Skeletal muscle cell (primary cell): ENCODE data around the gene SLC6A14.
A peak's percentile ranks its signal among the peaks of the same experiment; 100 is the strongest.

Experiments
- DNase-seq: peaks from one replicate; pipeline ENCODE4 v3.0.0-alpha.2; 2010; ENCODE audit warnings: low read depth
- H3K4me3 ChIP-seq: 2 replicates; pipeline ENCODE4 v1.5.1; 2011; ENCODE audit warnings: low read depth, mild to moderate bottlenecking, control low read depth, low read length, moderate library complexity

The SLC6A14 gene, protein sequence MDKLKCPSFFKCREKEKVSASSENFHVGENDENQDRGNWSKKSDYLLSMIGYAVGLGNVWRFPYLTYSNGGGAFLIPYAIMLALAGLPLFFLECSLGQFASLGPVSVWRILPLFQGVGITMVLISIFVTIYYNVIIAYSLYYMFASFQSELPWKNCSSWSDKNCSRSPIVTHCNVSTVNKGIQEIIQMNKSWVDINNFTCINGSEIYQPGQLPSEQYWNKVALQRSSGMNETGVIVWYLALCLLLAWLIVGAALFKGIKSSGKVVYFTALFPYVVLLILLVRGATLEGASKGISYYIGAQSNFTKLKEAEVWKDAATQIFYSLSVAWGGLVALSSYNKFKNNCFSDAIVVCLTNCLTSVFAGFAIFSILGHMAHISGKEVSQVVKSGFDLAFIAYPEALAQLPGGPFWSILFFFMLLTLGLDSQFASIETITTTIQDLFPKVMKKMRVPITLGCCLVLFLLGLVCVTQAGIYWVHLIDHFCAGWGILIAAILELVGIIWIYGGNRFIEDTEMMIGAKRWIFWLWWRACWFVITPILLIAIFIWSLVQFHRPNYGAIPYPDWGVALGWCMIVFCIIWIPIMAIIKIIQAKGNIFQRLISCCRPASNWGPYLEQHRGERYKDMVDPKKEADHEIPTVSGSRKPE

DNA sequence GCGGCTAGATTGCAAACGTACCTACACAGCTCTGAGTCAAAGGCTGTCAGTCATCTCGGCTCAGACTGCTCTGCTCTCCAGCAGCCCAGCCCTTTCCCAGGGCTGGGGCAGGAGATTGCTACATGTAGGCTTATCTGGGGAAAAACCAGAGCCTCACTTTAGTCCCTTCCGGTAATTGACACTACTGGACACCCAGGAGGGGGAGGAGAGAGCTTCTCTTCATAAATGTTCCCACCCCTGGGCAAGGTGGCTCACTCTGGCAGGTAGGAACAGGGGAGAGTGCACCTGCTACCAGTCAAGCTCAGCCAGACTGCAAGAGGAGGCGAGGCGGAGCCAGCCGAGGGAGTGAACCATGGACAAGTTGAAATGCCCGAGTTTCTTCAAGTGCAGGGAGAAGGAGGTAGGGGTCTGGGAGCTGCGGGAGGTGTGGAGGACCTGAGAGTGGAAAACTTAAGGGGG lies at the start of gene SLC6A14:
Gene SLC6A14 (plus strand): TSS at position 249 of the 459 bp plus-strand sequence. CDS start 104 bp downstream, at position 353.
- H3K4me3 ChIP-seq, result no peak within 1 kb of the TSS
- no peak for DNase-seq

DNA sequence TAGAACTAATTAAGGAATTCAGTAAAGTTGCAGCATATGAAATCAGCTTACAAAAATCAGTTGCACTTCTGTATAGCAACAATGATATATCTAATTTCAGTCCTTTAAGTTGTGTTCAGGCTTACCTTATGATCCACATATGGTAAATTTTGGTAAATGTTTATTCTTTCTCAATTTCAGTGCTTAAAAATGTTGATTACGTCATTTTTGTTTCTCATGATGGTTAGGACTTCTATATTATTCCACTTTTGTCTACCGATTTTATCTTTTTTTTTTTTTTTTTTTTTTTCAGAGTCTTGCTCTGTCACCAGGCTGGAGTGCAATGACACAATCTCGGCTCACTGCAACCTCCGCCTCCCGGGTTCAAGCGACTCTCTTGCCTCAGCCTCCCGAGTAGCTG lies 40.7 kb upstream of the SLC6A14 start:
- no peak for DNase-seq
- no peak overlapping the region for H3K4me3 ChIP-seq

DNA sequence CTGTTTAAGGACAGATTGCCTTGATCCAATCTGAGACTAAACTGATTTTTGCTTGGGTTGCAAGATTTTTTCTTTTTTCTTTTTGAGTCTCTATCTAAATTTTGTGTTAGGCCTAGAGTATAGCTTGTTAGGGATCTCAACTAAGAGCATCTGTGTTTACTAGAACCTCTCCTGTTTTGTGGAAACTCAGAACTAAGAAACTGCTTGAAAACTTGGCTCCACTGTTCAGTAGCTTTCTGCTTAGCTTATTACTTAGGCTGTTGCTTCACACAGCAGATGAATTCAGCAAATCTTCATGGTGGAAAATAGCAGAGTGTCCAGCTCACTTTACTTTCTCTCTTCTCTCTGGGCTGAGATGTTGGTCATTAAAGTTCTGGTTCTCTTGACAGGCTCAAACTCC lies 36.7 kb upstream of the SLC6A14 start:
- no peak overlapping the region for H3K4me3 ChIP-seq
- no peak for DNase-seq

DNA sequence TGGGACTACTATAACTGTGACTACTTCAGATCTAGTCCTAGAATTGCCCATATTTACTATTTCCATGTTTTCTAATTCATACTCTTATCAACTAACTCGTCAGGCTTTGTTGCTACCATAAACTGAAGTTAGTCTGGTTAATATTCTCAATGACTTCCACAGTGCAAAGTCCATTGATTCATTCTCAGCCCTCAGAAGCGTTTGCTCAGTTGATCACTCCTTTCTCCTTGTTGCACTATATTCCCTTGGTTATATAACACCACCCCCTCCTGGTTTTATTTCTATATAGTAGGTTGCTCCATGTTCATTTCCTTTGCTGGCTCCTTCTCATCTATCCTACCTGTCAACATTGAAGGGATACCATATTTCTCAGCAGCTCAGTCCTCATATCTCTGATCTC lies 27.2 kb upstream of the SLC6A14 start:
- no peak for DNase-seq
- no peak overlapping the region for H3K4me3 ChIP-seq

DNA sequence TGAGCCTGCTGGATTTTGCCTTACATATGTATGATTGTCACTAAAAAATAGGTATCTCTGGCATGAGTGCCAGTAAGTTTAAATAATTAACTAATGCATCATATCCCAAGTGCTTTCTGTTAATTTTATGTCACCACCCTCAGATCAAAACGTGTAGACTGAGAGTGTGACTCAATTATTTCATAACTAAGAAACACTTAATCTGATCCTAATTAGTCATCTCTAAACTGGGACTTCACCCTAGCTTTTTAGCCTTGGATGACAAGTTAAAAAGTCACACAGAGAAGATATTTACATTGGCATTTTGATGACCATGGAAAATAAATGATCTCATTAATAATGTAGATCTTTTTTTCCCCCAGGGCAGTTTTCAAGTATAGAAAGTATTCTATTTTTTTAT lies 23.1 kb upstream of the SLC6A14 start:
- H3K4me3 ChIP-seq, result no peak overlapping the region

DNA sequence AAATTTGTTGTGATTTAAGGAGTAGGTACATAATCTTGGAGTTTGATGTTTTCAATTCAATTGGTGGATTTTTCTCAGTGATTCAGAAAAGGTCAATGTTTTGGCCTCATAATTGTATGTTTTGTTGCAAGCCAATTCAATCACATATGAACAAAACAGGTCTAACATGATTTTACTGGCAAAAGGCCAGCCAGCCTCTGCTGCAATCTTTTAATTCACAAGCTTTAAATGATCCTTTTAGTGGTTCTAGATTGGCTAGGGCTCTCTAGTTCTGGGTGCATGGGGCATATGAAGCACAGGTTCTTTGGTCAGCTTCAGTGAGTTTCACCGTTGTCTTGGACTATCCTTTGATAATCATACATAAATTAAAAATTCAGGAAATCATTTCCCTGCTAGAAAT lies 19.2 kb upstream of the SLC6A14 start:
- DNase-seq, result no peak
- H3K4me3 ChIP-seq, result no peak overlapping the region

More for the DNA sequence above, 23.1 kb upstream of the SLC6A14 start:
- no peak for DNase-seq

DNA sequence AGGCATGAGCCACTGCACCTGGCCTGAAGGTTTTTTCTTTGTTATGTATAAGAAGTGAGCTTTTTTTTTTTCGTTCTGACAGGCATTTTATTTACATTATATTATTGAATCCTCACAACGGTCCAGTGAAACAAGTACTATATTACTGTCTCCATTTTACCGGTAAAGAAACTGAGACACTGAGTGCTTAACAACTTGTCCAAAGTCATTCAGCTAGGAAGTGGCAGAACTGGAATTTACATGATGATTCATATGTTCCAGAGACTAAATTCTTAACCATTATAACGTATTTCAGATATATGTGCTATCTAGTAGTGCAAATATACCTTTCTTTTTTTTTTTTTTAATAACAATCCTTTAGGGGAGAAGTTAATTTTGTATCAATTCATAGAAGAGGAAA lies 18.4 kb upstream of the SLC6A14 start:
- DNase-seq, result no peak
- H3K4me3 ChIP-seq, result no peak overlapping the region

DNA sequence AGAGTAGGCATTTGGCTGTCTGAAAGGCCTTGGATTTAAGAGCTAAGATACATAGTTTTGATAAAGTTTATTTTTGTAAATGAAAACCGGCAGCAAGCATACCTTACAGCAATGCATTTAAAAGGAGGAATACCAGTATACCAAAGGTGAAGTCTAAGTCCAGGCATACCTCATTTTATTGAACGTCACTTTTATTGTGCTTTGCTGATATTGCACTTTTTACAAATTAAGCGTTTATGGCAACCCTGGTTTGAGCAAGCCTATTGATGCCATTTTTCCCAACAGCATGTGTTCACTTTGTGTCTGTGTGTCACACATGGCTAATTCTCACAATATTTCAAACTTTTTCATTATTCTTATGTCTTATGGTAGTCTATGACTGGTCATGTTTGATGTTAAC lies 8.4 kb upstream of the SLC6A14 start:
- H3K4me3 ChIP-seq, result no peak overlapping the region
- no peak for DNase-seq

DNA sequence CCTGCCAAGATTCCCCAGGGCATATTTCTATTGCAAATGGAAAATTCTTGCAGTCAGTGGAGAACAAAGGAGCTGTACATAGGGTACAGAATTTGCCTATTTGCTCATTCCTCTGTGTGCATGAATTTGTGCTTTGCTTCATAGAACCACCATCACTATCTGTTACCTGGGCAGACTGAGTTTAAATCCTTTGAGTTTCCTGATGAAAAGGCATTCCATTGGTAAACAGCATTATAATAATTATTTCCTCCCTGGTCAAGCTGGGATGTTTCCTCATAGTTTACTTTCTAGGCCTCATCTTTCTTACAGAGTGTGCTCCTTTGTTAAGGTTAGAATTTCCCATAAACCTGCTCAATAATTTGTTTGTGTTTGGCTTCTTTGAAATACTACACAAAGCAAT lies 809 bp upstream of the SLC6A14 start:
- no peak overlapping the region for H3K4me3 ChIP-seq

DNA sequence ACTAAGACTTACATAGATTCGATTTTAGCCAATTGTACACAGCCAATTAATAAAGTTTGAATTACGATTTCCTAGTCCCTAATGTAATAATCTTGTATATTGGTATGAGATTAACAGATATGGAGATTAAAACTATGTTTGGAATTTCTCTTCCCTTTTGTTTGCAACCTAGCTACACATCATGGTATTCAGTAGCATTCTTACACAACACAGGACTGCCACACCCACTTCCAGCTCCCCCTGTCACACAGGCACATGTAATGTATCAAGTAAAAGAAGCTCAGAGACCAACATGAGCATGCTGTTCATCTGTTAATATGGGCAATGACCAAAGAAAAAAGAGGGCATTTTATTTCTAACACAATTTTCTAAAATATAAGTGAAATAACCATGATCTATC lies 12.8 kb downstream of the SLC6A14 start:
- H3K4me3 ChIP-seq, result no peak overlapping the region
- DNase-seq, result no peak

More for the DNA sequence above, 809 bp upstream of the SLC6A14 start:
- no peak for DNase-seq

DNA sequence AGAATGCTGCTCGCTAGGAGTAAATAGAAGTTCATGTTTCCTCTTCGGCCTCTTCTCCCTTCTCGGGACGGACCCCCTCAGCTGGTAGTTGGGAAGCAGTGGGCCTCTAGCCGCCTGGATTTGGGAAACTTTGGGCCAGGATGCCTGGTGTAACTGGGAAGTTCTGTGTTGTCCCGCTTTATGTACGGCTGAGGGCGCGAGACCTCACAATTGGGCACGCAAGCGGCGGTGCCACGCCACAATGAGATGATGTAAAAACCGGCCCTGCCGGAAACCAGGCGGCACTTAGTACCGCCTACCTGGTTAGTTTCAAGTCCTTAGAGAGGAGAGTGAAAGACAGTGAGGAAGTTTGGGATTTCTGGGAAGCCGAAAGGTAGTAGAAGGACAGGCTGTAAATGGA lies 26.4 kb downstream of the SLC6A14 start, which contains the start of gene CT83:
Gene CT83 (minus strand): TSS at position 155 of the 400 bp plus-strand sequence. CDS start 120 bp downstream, at position 35.
- DNase-seq, result no peak
- H3K4me3 ChIP-seq, result no peak within 1 kb of the TSS

DNA sequence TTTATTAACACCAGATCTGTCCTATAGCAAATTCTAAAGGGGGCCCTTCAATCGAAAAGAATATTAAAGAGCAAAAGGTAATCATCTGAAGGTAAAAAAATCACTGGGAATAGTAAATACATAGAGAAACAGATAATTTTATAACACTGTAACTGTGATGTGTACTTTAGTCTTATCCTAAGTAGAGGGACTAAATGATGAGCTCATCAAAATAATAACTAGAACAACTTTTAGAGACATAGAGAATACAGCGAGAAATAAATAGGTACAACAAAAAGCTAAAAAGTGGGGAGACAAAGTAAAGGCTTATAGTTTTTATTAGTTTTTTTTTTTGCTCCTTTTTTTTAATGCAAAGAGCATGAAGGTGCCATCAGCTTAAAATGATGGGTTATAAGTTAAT lies 43.7 kb downstream of the SLC6A14 start:
- no peak for DNase-seq
- H3K4me3 ChIP-seq, result no peak overlapping the region

DNA sequence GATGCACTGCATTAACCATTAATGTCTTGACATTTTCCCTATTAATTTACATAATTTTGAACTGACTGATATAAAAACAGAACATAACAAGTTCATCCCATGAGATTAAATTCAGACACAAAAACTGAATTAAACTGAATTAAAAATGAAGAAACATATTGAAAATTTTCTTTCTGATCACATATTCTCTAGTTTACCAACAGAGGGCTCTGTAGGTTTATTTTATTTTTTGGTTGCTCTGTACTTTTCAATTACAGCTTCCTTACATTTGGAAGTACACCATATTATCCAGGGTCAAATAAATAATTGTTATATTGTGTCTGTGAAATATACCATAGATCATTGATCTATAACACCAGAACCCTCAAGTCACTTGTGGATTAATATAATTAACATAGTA lies 53.7 kb downstream of the SLC6A14 start:
- no peak for DNase-seq
- H3K4me3 ChIP-seq, result no peak overlapping the region

DNA sequence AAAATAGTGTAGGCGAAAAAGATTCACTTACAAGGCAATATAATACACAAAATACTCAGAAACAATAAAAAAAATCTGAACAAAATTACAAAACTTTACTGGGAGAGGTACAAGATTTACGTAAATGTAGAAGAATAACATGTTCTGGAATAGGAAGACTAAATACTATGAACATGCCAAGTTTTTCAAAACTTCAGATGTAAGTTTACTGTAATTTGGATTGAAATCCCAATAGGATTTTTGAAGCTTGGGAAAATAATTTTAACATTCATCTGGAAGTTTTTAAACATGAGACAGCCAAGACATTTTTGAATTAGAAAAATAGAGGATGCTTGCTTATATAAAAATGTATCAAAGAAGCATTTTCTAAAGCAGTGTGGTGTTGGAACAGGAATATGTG lies 56.9 kb downstream of the SLC6A14 start:
- H3K4me3 ChIP-seq, result no peak overlapping the region
- DNase-seq, result no peak

DNA sequence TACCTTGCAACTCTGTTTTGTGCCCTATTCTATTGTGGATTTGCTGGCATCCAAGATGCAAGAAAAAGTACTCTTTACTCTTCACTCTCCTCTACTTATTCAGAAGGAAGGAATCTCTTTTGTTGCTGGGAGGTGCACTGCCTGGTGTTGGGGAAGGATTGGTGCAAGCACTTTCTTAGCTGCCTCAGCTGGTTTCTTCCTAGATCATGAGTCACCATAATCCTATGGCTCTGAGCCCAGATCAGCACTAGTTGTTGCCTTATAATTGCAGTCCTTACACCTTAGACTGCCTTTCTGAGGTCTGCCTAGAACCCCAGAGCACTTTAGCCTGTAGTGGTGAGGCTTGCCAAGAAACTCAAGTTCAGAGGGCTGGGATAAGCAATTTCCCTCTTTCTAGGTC lies 63.4 kb downstream of the SLC6A14 start:
- H3K4me3 ChIP-seq, result no peak overlapping the region
- DNase-seq, result peak; percentile 7
